GM18951 (cell line): ENCODE data around the gene SLCO3A1.

ENCODE experiments used
- POLR2A ChIP-seq: IDR thresholded peaks from 4 replicates; pipeline ENCODE4 v1.6.1; 2011; ENCODE audit warnings: mild to moderate bottlenecking; ENCODE audit not compliant: insufficient read length, insufficient read depth; ENCODE audit errors: extremely low read depth
- in situ Hi-C: fragments of 300-500 bp; cut with MboI; formaldehyde crosslinking; loops from one replicate; pipeline ENCODE4 v1.12.0; 2022; ENCODE audit warnings: low sequenced_read_pairs, mixed read lengths, inconsistent platforms; ENCODE audit not compliant: unreplicated experiment

The SLCO3A1 gene

DNA sequence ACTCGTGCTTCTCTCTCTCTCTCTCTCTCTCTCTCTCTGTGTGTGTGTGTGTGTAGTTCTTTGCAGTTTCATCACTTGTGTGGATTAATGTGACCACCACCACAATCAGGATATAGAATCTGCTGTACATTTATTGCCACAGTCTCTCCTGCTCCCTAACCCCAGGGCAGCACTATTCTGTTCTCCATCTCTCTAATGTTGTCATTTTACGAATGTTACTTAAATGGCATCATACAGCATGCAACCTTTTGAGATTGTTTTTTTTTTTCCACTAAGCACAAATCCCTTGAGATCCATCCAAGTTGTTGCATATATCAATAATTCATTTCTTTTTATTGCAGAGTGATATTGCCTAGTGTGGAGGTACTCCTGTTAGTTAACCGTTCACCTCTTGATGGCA, 26.9 kb downstream of the SLCO3A1 start:
- in situ Hi-C loops: no loop called here
- no peak for TF ChIP-seq POLR2A

DNA sequence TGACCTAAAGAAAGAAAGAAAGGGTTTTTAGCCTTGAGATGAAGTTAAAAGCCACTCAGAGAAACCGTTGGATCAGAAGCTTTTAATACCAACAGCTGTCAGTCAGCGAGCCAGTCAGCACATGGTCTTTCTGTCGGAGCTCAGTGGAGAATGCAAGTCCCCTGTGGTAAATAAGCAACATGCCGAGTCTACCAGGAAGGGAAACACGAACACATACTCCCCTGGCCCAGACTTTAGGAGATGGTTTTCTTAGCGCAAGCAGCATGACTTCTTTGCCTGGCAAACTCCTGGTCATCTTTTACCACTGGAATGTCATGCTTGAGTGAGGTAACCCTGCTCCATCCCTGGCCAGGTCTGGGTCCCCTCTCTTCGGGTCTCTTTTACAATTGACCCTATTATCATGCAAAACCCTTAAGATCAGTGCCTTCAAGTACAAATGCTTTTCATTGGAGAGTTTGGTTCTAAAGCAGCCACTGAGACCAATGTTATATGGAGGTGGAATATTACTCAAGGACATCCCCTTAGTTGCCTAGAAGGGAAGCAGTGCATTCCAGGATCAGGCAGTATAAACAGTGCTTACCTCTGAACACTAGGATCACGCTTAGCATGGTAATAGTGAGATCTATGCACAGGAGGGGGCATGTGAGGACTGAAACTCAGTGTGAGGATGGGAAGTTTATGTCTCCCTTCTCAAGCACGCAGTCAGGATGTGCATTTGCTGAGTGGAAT, 28.2 kb downstream of the SLCO3A1 start:
- in situ Hi-C loops: no loop called here
- TF ChIP-seq POLR2A: no peak

DNA sequence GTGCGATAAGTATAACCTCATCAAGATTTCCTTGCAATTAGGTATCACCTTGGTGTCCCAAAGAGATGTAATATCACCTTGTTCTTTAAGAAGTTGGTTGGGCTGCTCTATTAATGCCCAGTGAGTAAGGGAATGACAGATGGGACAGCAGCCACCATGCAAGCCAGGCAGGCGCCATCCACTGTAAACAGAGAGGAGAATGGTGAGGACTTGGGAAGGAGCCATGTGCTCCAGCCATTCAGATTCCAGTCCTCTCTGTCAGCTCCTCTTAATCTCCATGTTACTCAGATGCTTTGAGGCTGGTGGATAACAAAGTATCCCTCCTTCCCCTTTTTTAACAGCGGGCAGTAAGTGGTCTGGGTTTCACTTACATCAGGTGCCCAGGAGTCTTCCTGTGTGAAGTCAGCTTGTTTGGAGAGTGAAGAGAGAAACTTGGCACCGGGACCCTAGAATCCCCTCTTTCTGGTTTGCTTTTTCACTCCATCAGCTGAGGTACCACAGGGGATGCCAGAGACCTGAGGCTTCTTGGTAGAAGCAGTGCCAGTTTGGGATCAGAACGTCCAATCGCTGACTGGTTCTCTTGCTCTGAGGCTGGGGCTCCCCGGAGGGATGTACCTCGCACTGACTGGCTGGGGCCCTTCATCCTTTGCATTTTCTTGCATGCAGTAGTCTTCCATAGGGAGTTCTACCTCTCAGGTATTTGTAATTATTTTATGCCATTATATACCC, 29.5 kb downstream of the SLCO3A1 start:
- TF ChIP-seq POLR2A: no peak
- in situ Hi-C loops: no loop called here

DNA sequence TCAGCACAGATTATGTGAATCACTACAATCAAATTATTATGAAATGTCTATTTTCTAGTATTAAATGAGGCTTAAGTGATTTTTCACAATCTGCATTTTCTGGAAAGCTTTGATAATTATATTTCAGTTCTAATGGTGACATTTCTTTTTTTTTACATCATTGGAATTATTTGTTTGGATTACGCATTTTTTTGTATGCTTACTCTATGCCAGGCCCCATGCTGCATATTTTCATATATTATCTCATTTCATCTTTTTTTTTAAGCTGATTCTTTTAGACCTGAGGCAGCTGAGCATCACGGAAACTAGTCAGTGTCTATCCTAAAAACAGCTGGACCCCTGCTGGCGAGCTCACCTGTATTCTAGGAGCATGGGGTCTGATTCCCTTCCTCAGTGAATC, 31.1 kb downstream of the SLCO3A1 start:
- TF ChIP-seq POLR2A: no peak
- in situ Hi-C loops: no loop called here

DNA sequence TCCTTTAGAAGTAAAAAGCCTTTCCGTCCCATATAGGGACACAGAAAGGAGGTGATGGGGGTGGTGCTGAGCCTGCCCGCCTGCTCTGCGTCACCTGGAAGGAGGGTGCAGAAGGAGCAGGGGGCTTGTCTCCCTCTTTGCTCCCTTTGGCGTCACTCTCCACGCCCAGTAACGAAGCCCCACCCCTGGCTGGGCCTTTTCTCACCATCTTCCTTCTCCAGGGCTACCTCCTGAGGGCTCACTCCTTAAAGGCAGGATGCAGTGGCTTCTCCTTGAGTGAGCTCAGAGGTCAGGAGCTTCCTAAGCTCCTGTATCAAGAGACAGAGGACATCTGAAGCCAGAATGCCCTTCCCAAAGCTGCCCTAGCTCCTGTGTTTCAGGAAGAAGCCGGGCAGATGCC, 31.5 kb downstream of the SLCO3A1 start:
- TF ChIP-seq POLR2A: no peak
- in situ Hi-C loops: no loop called here

DNA sequence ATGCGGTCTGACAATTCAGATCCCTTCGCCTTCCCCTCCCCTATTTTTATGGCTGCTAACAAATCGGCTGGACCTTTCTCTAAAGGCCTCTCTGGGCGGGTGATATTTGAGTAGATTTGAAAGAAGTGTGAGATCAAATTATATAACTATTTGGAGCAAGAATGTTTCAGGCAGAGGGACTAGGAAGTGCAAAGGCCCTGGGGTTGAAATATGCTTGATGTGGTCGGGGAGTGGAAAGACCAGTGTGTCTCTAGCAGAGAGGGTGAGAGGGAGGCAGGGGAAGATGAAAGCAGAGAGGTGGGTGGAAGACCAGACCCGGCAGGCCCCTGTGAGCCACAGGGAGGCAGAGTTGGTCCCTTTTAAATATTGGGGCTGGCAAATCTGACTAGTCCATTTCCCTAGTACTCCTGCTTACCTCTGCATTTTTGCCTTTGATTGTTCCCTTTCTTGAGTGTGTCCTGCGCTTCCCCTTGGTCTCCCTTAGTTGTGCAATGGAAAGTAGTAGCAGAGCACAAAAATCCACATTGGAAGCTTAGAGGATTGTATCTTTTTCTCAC, 32.3 kb downstream of the SLCO3A1 start:
- TF ChIP-seq POLR2A: no peak
- in situ Hi-C loops: no loop called here

DNA sequence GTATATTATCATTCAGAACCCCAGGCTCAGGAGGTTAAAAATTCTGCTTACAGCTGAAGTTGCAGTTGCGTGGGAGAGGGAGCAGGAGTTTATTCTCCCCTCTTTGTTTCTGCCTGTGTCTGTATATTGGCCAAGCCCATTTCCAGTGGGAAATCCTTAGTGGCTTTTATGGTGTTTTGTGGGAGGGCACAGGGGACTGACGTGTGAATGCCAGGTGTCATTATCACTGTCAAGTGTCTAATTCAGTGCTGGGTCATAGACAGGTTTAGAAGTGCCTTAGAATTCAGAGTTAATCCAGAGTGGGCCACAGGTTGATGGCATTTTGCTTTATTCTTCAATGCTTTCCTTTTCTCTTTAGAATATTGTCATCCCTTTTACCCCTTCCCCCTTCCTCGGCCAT, 33.4 kb downstream of the SLCO3A1 start:
- no peak for TF ChIP-seq POLR2A
- in situ Hi-C loops: no loop called here

DNA sequence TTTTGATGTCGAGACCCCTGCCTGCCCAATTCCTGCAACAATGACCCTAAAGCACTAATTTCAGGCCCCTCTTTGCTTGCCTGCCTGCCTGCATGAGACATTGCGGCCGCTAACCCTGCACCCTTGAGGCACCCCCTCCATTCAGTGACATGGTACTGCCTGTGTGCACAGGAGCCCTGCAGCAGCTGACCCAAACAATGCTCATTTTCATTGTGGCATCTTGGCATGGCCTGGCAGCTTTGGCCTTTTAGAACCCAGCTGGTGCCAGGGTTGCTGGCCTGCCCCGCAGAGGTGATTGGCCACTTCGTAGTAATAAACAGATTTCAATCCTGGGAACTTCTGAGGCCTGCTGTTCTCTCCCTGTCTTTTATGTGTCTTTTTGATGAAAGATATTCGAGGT, 33.8 kb downstream of the SLCO3A1 start:
- in situ Hi-C loops: no loop called here
- no peak for TF ChIP-seq POLR2A

DNA sequence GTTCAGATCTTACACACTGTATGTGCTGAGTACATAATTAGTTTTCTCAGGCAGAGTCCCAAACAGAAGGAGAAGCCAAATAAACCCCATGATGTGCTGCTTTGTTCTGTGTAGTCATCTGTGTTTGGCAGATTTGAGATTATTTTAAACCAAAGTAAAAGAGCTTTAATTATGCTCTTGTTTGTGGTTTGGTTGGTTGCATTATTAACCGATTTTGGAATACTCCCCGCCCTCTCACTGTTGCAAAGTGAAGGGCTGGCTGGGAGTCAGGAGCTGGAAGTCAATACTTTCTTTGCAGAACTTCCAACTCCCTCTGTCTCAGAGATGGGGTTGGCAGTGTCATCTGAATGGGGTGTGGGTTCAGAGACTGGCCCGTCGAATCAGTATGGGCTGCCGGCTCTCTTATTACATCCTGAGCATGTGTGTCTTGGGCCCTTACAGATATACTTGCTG, 34.4 kb downstream of the SLCO3A1 start:
- in situ Hi-C loops: no loop called here
- no peak for TF ChIP-seq POLR2A

DNA sequence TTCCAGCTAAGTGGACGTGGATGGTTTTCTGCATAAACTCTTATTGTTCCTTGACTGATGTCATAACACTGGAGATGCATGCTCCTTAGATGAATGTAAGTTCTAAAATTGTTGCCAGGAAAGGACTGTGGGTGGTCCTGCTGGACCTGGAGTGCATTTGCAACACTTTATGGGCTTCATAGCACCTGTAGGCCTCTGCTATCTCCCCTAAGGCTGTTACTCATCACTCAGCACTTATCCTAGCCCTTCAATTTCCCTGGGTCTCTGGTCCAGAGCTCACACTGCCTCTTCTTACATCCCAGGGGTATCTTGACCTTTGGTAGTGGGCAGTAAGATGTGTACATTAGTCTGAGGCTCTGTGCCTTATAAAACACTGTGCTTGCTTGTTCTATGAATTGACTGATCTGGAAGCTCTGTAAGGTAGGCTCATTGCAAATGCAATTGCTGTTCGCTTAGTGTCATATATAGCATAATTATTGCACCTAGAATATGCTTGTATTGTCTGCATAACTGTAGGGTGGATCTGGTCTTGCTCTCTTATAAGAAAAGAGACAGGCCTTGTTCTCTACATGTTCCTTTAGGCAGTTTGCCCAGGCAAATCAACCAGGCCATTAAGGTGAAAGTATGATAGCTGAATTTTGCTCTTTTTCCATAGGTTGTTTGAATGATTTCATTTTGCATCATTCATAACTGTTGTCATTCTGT, 35.8 kb downstream of the SLCO3A1 start:
- in situ Hi-C loops: no loop called here
- TF ChIP-seq POLR2A: no peak

DNA sequence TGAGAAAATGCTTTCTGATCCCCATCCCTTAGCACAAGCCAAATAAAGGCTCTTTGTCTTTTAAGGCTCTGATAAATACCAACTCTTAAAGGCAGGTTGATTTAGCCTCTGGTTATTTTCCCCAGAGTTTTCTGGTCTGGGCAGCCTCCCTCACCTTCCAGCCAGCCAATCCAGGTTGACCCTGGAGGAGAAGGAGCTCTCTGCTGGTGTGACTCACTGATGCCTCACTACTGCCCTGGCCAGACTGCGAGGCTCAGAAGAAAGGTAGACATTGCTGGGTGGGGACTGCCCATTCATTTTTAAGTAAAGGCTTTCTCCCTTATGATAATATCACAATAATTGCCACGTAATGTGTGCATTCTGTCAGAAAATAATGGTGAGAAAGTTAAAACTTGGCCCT, 37.1 kb downstream of the SLCO3A1 start:
- no peak for TF ChIP-seq POLR2A
- in situ Hi-C loops: no loop called here

DNA sequence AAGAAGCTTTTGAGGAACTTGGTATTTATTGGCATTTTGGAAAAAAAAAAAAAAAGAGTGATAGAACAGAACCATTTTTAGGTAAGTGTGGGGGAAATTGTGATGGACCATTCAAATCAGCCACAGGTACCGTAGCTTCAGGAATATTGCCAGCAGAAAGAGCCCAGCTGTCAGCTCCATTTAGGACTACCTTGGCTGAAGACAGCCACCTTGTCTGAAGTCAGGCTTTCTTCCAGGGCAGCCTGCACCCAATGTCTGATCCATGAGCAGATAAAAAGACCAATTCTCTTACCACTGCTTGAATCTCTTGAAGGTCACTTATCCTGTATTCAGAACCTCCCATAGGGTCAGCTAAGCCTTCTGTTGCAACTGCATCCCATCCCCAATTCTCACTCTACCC, 37.6 kb downstream of the SLCO3A1 start:
- in situ Hi-C loops: no loop called here
- TF ChIP-seq POLR2A: no peak

DNA sequence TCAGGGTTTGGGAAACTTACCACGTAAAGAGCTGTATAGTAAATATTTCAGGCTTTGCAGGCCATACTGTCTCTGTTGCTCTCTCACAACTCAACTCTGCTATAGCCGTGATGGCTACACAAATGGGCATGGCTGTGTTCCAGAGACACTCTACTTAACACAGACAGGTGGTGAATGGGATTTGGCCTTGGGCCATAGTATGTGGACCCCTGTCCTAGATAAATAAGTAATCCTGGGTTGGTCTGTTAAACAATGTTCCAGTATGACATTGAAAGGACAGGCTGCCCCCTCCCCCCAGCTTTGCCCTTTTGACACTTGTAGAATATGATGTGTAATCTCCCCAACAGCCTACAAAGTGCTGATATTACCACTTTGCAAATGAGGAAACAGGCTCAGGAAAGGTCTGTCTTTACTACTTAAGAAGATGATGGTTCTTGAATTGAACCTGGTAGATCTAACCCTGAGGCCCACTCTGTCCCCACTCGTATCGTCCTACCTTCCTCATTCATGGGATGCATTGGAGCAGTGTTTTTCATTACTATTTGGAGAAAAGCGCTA, 38.4 kb downstream of the SLCO3A1 start:
- no peak for TF ChIP-seq POLR2A
- in situ Hi-C loops: no loop called here

DNA sequence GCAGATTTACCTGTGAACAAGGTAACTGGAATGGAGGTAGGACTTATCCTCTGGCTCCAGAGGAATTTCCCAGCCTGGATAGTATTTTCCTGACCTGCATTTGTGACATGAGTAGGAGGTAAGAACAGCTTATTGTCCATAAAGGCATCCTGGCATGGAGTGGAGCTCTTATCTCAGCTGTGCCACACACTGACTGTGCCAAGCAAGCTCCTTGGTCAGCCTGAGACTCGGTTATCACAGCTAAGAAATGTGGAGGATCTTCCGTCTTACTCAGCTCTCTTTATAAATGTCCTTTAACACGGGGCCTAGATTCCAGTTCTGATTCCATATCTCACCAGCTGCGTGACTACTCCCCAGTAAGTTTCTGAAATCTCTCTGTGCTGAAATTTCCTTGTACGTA, 38.9 kb downstream of the SLCO3A1 start:
- no peak for TF ChIP-seq POLR2A
- in situ Hi-C loops: no loop called here

DNA sequence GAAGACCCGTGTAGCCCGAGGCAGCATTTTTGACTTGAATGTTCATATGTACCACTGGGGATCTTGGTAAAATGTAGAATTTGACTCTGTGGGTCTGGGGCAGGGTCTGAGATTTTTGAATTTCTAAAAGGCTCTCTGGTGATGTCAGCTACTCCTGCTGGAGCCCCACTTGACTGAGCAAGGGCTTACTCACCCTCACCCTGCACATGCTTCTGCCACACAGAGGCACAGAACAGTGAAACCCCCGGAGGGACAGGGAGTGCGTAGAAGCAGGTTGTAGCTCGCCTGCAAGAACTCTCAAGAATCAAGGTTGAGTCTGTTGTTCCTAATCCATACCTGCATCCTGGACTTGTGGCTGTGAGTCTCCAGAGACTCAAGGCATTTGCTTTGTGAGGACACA, 41.1 kb downstream of the SLCO3A1 start:
- in situ Hi-C loops: no loop called here
- no peak for TF ChIP-seq POLR2A
